Lower leg skin (tissue), 4 donors: ENCODE results near the gene CTRL. TPM values are rescaled to one million over a fixed set of nuclear protein-coding genes. Genes with fewer than 3 reads are reported as not detected.

Source experiments
- DNase-seq, 2 donors: peaks; one replicate each; pipeline ENCODE4 v3.0.0-alpha.2; 2019; ENCODE audit warnings: low spot score in 2 of 2
- H3K4me3 ChIP-seq: fragments of 200-600 bp; sonication (generic); 2 replicates; pipeline ENCODE4 v1.5.1; 2017; ENCODE audit warnings: mild to moderate bottlenecking, low read depth; ENCODE audit not compliant: poor library complexity, severe bottlenecking
- POLR2A ChIP-seq, 2 donors: fragments of 450-650 bp; IDR thresholded peaks; one replicate each; pipeline ENCODE4 v1.6.1; 2016 to 2017; ENCODE audit warnings: antibody characterized with exemption in 2 of 2, mild to moderate bottlenecking in 1 of 2, moderate library complexity in 1 of 2
- WGBS, 2 donors: methylation state at CpG; one replicate each; pipeline ENCODE4 v1.1.5; 2018; 5-methylcytosine and 5-hydroxymethylcytosine counted together
- intact Hi-C: fragments of 100-400 bp; cut with DNase I; formaldehyde crosslinking; loops from one replicate; pipeline ENCODE4 v1.15.0; 2023; ENCODE audit warnings: low total_unique reads
- total RNA-seq, 4 donors: library from RNA; depleted of rRNA; stranded (reverse); fragments of >200 nt; gene quantifications; one replicate each; pipeline ENCODE4 v1.1.0, GENCODE V29; 2016
- TF ChIP-seq, protein P1 (sequence below), 3 donors: fragments of 450-650 bp; IDR thresholded peaks; one replicate each; pipeline ENCODE4 v1.5.1; 2016; ENCODE audit warnings: antibody characterized with exemption in 3 of 3, mild to moderate bottlenecking in 3 of 3, moderate library complexity in 2 of 3

CTRL gene
- total RNA-seq, 4 donors from 2014 or later: 0.84 to 1.7 TPM; not detected in 2

DNA sequence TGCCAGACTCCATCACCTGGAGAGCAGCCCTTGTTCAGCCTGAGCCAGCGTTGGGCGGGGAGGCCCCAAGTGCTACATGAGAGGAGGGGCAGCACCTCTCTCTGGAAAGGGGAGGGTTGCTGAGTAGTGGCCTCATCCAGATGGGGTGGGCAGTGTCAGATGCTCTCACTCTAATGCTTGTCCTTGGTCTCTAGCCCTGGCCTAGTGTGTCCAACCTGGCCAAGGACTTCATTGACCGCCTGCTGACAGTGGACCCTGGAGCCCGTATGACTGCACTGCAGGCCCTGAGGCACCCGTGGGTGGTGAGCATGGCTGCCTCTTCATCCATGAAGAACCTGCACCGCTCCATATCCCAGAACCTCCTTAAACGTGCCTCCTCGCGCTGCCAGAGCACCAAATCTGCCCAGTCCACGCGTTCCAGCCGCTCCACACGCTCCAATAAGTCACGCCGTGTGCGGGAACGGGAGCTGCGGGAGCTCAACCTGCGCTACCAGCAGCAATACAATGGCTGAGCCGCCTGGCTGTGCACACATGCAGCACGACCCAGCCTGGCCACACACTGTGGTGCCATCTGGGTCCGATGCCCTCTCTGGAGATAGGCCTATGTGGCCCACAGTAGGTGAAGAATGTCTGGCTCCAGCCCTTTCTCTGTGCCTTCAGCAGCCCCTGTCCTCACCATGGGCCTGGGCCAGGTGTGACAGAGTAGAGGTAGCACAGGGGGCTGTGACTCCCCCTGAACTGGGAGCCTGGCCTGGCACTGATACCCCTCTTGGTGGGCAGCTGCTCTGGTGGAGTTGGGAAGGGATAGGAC is 4.3 kb downstream of the CTRL start:
- DNase-seq: no peak
- H3K4me3 ChIP-seq: no peak overlapping the region
- TF ChIP-seq, protein P1, sequence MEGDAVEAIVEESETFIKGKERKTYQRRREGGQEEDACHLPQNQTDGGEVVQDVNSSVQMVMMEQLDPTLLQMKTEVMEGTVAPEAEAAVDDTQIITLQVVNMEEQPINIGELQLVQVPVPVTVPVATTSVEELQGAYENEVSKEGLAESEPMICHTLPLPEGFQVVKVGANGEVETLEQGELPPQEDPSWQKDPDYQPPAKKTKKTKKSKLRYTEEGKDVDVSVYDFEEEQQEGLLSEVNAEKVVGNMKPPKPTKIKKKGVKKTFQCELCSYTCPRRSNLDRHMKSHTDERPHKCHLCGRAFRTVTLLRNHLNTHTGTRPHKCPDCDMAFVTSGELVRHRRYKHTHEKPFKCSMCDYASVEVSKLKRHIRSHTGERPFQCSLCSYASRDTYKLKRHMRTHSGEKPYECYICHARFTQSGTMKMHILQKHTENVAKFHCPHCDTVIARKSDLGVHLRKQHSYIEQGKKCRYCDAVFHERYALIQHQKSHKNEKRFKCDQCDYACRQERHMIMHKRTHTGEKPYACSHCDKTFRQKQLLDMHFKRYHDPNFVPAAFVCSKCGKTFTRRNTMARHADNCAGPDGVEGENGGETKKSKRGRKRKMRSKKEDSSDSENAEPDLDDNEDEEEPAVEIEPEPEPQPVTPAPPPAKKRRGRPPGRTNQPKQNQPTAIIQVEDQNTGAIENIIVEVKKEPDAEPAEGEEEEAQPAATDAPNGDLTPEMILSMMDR (IDR thresholded peaks at IDR 0.05): no peak
- TF ChIP-seq POLR2A (IDR thresholded peaks at IDR 0.05): no peak
- 87 to 91% methylated on average over 22 of the region's 22 CpGs for WGBS, 2 donors
- intact Hi-C loops: loop anchor here (5.0 to 10.0 kb wide), 2 partner anchors 45 to 103 kb away; partner anchors contain the start of gene NRN1L

DNA sequence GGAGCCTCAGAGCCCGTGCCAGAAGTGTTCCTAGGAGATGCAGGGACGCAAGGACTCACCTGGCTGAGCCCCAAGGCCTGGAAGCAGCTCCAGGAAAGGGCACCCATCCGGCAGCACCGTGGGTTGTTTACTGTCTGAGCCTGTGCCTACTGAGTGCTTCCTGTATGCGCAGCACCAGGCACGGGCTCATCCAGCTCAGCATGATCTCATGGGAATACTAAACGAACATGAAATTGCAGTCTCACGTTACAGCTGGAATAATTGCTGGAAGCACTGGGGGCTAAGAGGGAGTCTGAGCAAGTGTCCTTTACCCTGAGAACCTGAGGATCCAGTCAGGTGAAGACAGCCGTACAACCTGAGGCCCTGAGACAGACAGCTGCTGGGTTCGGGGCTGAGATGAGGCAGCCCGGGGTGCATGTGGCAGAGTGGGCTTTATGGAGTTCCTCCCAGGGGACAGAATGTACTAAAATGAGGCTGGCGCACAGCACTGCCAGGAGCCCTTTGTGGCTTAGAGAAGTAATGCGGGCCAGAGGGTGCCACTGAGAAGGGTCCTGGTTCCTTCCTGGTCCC is 5.4 kb downstream of the CTRL start:
- TF ChIP-seq POLR2A (IDR thresholded peaks at IDR 0.05): no peak
- TF ChIP-seq, protein P1 (IDR thresholded peaks at IDR 0.05): no peak
- DNase-seq: peak in 1 of 2 donors; percentile 86
- WGBS, 2 donors: 34 to 58% methylated on average over 13 of the region's 13 CpGs
- no peak overlapping the region for H3K4me3 ChIP-seq
- intact Hi-C loops: loop anchor here (5.0 to 10.0 kb wide), 2 partner anchors 44 to 101 kb away; partner anchors contain the start of gene NRN1L

DNA sequence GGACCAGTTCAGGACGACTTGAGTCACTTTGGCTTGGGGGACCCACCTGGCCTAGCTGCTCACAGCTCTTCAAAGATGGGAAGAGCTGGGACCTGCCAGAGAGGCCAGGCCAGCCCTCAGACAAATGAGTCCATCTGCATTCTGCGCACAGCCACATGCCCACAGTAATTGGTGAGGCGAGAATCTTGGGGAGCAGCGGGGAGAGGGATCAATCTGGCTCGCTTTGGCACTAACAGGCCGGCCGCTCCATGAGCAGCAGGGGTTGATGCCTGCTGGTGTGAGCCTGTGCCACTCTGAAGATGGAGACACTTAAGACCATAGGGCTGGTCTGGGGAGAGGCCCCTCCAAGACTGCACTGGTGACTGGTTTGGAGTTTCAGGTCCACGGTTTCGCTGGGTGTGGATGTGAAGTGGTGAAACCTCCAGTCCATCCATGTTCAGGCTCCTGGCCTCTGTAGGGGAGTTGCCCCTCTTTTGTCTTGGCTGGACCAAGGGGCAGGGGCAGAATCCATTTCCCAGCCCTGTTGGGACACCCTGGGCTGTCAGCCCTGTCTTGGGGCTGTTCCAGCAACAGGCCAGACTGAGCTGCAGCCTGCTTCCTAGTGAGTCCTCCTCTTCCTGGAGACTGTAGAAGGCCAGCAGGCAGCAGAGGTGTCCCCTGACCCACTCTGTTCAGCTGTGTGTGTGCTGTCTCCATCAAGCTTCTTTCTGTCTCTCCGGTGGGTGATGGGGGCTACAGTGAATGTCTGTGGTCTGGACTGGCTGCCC is 7.3 kb downstream of the CTRL start:
- no peak overlapping the region for H3K4me3 ChIP-seq
- WGBS, 2 donors: 87 to 94% methylated on average over 10 of the region's 10 CpGs
- DNase-seq: no peak
- intact Hi-C loops: loop anchor here (10.0 kb wide), 1 partner anchor 100 kb away; no protein-coding TSS in a partner anchor
- TF ChIP-seq, protein P1 (IDR thresholded peaks at IDR 0.05): no peak
- no peak for TF ChIP-seq POLR2A (IDR thresholded peaks at IDR 0.05)

DNA sequence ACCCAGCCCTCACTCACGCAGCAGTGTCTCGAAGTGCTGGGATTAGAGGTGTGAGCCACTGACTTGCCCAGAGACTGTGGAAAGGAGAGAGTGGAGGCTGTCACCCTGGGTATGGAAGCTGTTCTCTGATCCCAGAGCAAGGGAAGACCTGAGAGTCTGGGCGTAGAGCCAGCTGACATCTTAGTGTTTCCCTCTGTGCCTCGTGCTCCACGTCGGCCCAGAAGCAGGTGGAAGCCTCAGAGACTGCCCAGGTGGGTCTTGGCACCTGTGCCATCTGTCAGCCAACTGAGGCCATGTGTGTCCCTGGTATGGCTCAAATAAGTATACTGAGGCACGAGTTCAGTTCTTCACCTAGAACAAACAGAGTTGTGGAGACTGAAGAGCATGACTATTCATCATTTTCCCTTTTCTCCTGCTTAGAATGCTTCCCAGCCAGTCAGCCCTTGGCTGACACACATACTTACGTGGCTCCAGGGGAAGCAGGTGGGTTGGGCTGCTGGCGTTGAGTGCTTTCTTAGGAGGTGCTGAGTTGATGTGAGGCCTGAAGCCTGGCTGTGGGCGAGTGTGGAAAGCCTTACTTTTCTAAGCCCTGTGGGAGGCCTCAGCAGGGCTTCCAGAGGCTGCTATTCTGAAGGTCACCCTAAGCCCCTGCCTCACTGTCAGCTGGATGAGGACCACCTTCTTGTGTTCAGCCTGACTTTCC is 8.1 kb downstream of the CTRL start:
- 57 to 58% methylated on average over 10 of the region's 10 CpGs for WGBS, 2 donors
- H3K4me3 ChIP-seq: no peak overlapping the region
- intact Hi-C loops: loop anchor here (10.0 kb wide), 1 partner anchor 99 kb away; no protein-coding TSS in a partner anchor
- no peak for DNase-seq
- TF ChIP-seq, protein P1 (IDR thresholded peaks at IDR 0.05): no peak
- TF ChIP-seq POLR2A (IDR thresholded peaks at IDR 0.05): no peak

DNA sequence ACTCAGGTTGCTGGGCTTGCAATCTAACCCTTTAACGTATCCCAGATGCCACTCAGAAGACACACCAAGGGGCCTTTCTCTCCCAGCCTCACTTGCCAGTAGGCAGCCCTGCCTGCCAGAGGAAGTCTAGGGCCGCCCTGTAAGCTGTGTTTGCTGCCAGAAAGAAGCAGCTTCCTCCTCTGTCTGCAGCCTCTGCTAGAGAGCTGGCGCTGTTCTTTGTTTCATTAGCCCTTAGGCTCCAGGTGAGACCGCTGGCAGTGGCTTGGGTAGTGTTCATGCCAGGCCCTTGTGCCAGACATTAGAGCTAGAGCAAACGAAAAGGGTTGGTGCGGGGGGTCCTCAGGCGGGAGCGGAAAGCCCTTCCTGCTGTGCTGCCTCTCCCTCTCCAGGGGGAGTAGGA is 8.9 kb downstream of the CTRL start:
- 38 to 47% methylated on average over 8 of the region's 8 CpGs for WGBS, 2 donors
- intact Hi-C loops: loop anchor here (10.0 kb wide), 1 partner anchor 98 kb away; no protein-coding TSS in a partner anchor
- no peak overlapping the region for H3K4me3 ChIP-seq
- TF ChIP-seq POLR2A (IDR thresholded peaks at IDR 0.05): no peak
- TF ChIP-seq, protein P1 (IDR thresholded peaks at IDR 0.05): no peak
- no peak for DNase-seq
